ENCODE results near the gene LIN9. TPM values are rescaled to one million over a fixed set of nuclear protein-coding genes. Genes with fewer than 3 reads are reported as not detected.

The LIN9 gene
- total and polyA plus RNA-seq, 2 donors from 2014 or later, result 0.73 to 2.7 TPM

DNA sequence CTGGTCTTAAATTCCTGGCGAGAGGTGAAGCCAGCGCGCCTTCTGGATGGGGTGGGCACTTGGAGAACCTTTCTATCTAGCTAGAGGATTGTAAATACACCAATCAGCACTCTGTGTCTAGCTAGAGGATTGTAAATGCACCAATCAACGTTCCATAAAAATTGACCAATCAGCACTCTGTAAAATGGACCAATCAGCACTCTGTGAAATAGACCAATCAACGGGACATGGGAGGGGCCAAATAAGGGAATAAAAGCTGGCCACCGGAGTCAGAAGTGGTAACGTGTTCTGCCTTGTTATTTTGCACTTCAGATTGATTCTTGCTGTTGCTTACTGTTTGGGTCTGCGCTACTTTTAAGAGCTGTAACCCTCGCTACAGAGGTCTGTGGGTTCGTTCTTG is 12.0 kb upstream of the LIN9 start:
- TF ChIP-seq, protein P1, sequence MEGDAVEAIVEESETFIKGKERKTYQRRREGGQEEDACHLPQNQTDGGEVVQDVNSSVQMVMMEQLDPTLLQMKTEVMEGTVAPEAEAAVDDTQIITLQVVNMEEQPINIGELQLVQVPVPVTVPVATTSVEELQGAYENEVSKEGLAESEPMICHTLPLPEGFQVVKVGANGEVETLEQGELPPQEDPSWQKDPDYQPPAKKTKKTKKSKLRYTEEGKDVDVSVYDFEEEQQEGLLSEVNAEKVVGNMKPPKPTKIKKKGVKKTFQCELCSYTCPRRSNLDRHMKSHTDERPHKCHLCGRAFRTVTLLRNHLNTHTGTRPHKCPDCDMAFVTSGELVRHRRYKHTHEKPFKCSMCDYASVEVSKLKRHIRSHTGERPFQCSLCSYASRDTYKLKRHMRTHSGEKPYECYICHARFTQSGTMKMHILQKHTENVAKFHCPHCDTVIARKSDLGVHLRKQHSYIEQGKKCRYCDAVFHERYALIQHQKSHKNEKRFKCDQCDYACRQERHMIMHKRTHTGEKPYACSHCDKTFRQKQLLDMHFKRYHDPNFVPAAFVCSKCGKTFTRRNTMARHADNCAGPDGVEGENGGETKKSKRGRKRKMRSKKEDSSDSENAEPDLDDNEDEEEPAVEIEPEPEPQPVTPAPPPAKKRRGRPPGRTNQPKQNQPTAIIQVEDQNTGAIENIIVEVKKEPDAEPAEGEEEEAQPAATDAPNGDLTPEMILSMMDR (IDR thresholded peaks at IDR 0.05; ENCODE audit: borderline replicate concordance, extremely low read depth, insufficient read depth), result no peak
- Histone ChIP-seq H3K4me1 (ENCODE audit: control insufficient read depth in 2 of 3, insufficient read depth in 2 of 3, low read depth in 1 of 3, low read length in 3 of 3) (no peaks in the 10 kb centered on the region), H3K9me3 (ENCODE audit: control insufficient read depth in 2 of 3, insufficient read depth in 1 of 3, low read length in 3 of 3) (no peaks in the 10 kb centered on the region), H3K4me3 (ENCODE audit: low read length in 3 of 3) (no peak overlapping the region), H3K27me3 (ENCODE audit: control insufficient read depth, insufficient read depth, low read length) (no peaks in the 10 kb centered on the region), H3K27ac (ENCODE audit: low read depth in 2 of 2, low read length in 2 of 2) (no peak overlapping the region), H3K9ac (ENCODE audit: low read length in 3 of 3) (no peak overlapping the region), H3K36me3 (ENCODE audit: control insufficient read depth in 2 of 3, insufficient read depth in 3 of 3, low read length in 3 of 3) (no peaks in the 10 kb centered on the region)
- DNase-seq (no peak), FAIRE-seq (no peak)
- intact Hi-C loops (cut with DNase I), result no loop called here

DNA sequence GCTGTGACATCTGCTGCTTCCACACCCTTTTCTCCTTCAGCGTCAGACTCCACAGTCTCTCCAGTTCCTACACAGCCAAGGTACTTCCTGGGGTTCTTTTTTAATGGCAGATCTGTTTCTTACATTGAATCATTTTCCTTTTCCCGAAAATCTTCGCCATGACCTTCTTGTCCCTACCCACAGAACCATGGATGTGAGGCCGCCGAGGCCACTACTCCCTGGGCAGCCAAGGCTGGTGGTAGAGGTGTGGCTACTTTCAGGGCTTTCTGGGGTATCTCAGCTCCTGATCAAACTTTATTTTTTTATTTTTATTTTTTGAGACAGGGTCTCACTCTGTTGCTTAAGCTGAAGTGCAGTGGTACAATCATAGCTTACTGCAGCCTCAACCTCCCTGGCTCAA is 9.5 kb upstream of the LIN9 start:
- Histone ChIP-seq H3K4me3 (ENCODE audit: low read length in 3 of 3) (no peak overlapping the region), H3K9me3 (ENCODE audit: control insufficient read depth in 2 of 3, insufficient read depth in 1 of 3, low read length in 3 of 3) (no peaks in the 10 kb centered on the region), H3K4me1 (ENCODE audit: control insufficient read depth in 2 of 3, insufficient read depth in 2 of 3, low read depth in 1 of 3, low read length in 3 of 3) (no peaks in the 10 kb centered on the region), H3K27ac (ENCODE audit: low read depth in 2 of 2, low read length in 2 of 2) (no peak overlapping the region), H3K36me3 (ENCODE audit: control insufficient read depth in 2 of 3, insufficient read depth in 3 of 3, low read length in 3 of 3) (no peaks in the 10 kb centered on the region), H3K9ac (ENCODE audit: low read length in 3 of 3) (no peak overlapping the region), H3K27me3 (ENCODE audit: control insufficient read depth, insufficient read depth, low read length) (no peaks in the 10 kb centered on the region)
- FAIRE-seq, result no peak
- TF ChIP-seq, protein P1 (IDR thresholded peaks at IDR 0.05; ENCODE audit: borderline replicate concordance, extremely low read depth, insufficient read depth), result no peak
- intact Hi-C loops (cut with DNase I), result no loop called here
- DNase-seq, result peak in 1 of 5 donors; percentile 52

DNA sequence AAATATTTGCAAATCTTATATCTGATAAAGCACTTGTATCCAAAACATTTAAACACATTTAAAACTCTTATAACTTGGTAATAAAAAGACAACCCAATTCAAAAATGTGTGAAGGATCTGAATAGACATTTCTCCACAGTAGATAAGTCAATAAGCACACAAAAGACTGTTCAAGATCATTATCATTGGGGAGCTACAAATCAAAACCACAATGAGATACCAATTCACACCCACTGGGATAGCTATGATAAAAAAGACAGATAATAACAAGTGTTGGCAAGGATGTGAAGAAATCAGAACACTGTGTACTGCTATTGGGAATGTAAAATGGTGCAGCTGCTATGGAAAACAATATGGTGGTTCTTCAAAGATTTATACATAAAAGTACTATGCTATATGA is 5.1 kb upstream of the LIN9 start:
- Histone ChIP-seq H3K4me1 (ENCODE audit: control insufficient read depth in 2 of 3, insufficient read depth in 2 of 3, low read depth in 1 of 3, low read length in 3 of 3) (no peaks in the 10 kb centered on the region), H3K27ac (ENCODE audit: low read depth in 2 of 2, low read length in 2 of 2) (no peak overlapping the region), H3K36me3 (ENCODE audit: control insufficient read depth in 2 of 3, insufficient read depth in 3 of 3, low read length in 3 of 3) (no peaks in the 10 kb centered on the region), H3K9me3 (ENCODE audit: control insufficient read depth in 2 of 3, insufficient read depth in 1 of 3, low read length in 3 of 3) (no peaks in the 10 kb centered on the region), H3K4me3 (ENCODE audit: low read length in 3 of 3) (no peak overlapping the region), H3K9ac (ENCODE audit: low read length in 3 of 3) (no peak overlapping the region), H3K27me3 (ENCODE audit: control insufficient read depth, insufficient read depth, low read length) (no peaks in the 10 kb centered on the region)
- intact Hi-C loops (cut with DNase I), result no loop called here
- TF ChIP-seq, protein P1 (IDR thresholded peaks at IDR 0.05; ENCODE audit: borderline replicate concordance, extremely low read depth, insufficient read depth), result no peak
- FAIRE-seq, result no peak
- no peak for DNase-seq

DNA sequence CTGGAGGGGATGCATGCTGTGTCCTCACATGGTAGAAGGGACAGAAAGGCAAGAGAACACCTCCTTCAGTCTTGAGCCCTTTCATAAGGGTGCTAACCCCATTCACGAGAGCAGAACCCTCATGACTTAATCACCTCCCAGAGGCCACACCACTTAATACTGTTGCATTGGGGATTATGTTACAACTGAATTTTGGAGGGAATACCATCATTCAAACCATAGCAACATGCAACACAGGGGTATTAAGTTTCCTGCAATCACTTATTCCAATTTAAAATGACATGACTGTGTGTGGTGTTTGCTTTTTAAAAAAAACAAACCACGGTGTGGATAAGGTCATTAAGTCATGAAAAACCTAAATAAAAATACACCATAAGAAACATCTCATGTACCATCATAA is 3.1 kb upstream of the LIN9 start:
- H3K9ac ChIP-seq (ENCODE audit: low read length in 3 of 3), result no peak overlapping the region
- H3K4me3 ChIP-seq (ENCODE audit: low read length in 3 of 3), result no peak overlapping the region
- peaks cover 0 to 3% (median 0%) of the 10 kb centered on the region in 3 donors for H3K4me1 ChIP-seq (ENCODE audit: control insufficient read depth in 2 of 3, insufficient read depth in 2 of 3, low read depth in 1 of 3, low read length in 3 of 3)
- no peaks in the 10 kb centered on the region for H3K9me3 ChIP-seq (ENCODE audit: control insufficient read depth in 2 of 3, insufficient read depth in 1 of 3, low read length in 3 of 3)
- no peaks in the 10 kb centered on the region for H3K36me3 ChIP-seq (ENCODE audit: control insufficient read depth in 2 of 3, insufficient read depth in 3 of 3, low read length in 3 of 3)
- H3K27me3 ChIP-seq (ENCODE audit: control insufficient read depth, insufficient read depth, low read length), result no peaks in the 10 kb centered on the region
- TF ChIP-seq, protein P1 (IDR thresholded peaks at IDR 0.05; ENCODE audit: borderline replicate concordance, extremely low read depth, insufficient read depth), result no peak
- FAIRE-seq (no peak), DNase-seq (no peak)
- no peak overlapping the region for H3K27ac ChIP-seq (ENCODE audit: low read depth in 2 of 2, low read length in 2 of 2)
- intact Hi-C loops (cut with DNase I), result no loop called here
